WTC11 (cell line): ENCODE results near the gene PKLR. TPM values are rescaled to one million over a fixed set of nuclear protein-coding genes. Genes with fewer than 3 reads are reported as not detected.

Experiments used
- ATAC-seq: fragments of 200-7000 bp; cut with Tn5 transposase; 2 replicates; pipeline ENCODE4 v1.10.0; 2021; ENCODE audit warnings: mild to moderate bottlenecking, moderate library complexity
- CTCF ChIA-PET: fragments of 300-600 bp; sonication (Branson Sonifier 250); formaldehyde crosslinking; loops from one replicate; lab custom pipeline; 2021; ENCODE audit warnings: antibody characterized with exemption; lab: Charles Lee
- POLR2A ChIA-PET: fragments of 350-600 bp; sonication (Branson Sonifier 250); formaldehyde crosslinking; loops from one replicate; lab custom pipeline; 2021; ENCODE audit warnings: antibody characterized with exemption; lab: Charles Lee
- DNase-seq: peaks from one replicate; pipeline ENCODE4 v3.0.0; 2021; ENCODE audit warnings: low spot score
- H3K27ac Mint-ChIP-seq: 2 replicates; pipeline ENCODE4 v1.8.0; 2021; ENCODE audit warnings: mixed read lengths
- H3K27me3 Mint-ChIP-seq: 2 replicates; pipeline ENCODE4 v1.8.0; 2021; ENCODE audit warnings: low read depth, mild to moderate bottlenecking, moderate library complexity, mixed read lengths
- H3K36me3 Mint-ChIP-seq: 2 replicates; pipeline ENCODE4 v1.8.0; 2021; ENCODE audit warnings: mixed read lengths
- H3K4me1 Mint-ChIP-seq: 2 replicates; pipeline ENCODE4 v1.8.0; 2022; ENCODE audit warnings: mixed read lengths
- H3K4me3 Mint-ChIP-seq: 2 replicates; pipeline ENCODE4 v1.8.0; 2021; ENCODE audit warnings: mild to moderate bottlenecking, moderate library complexity, mixed read lengths
- H3K9me3 Mint-ChIP-seq: 2 replicates; pipeline ENCODE4 v1.8.0; 2021; ENCODE audit warnings: mixed read lengths
- ATF1 ChIP-seq: sonication (generic); formaldehyde crosslinking; IDR thresholded peaks from 2 replicates; pipeline ENCODE4 v1.8.1; 2023; ENCODE audit warnings: mild to moderate bottlenecking, moderate library complexity, missing genetic modification reagents
- CREM ChIP-seq: sonication (generic); formaldehyde crosslinking; IDR thresholded peaks from 2 replicates; pipeline ENCODE4 v1.8.1; 2022; ENCODE audit warnings: mild to moderate bottlenecking, missing genetic modification reagents, moderate library complexity
- ELF4 ChIP-seq: sonication (generic); formaldehyde crosslinking; IDR thresholded peaks from 2 replicates; pipeline ENCODE4 v1.8.1; 2022; ENCODE audit warnings: low read depth, mild to moderate bottlenecking, moderate library complexity, missing genetic modification reagents
- FOXJ3 ChIP-seq: sonication (generic); formaldehyde crosslinking; IDR thresholded peaks from 2 replicates; pipeline ENCODE4 v1.9.0; 2021; ENCODE audit warnings: missing genetic modification reagents, mild to moderate bottlenecking, borderline replicate concordance
- FOXK1 ChIP-seq: sonication (generic); formaldehyde crosslinking; IDR thresholded peaks from 2 replicates; pipeline ENCODE4 v1.8.0; 2022; ENCODE audit warnings: mild to moderate bottlenecking, moderate library complexity, missing genetic modification reagents
- FOXP1 ChIP-seq: sonication (generic); formaldehyde crosslinking; IDR thresholded peaks from 2 replicates; pipeline ENCODE4 v1.8.0; 2022; ENCODE audit warnings: missing genetic modification reagents, mild to moderate bottlenecking, moderate library complexity, borderline replicate concordance
- MYBL2 ChIP-seq: sonication (generic); formaldehyde crosslinking; IDR thresholded peaks from 2 replicates; pipeline ENCODE4 v1.8.1; 2023; ENCODE audit warnings: mild to moderate bottlenecking, moderate library complexity, missing genetic modification reagents
- NFYB ChIP-seq: sonication (generic); formaldehyde crosslinking; conservative IDR thresholded peaks from 2 replicates; pipeline ENCODE4 v1.8.0; 2022; ENCODE audit warnings: low read depth, missing genetic modification reagents
- OVOL2 ChIP-seq: fragments of 250-450 bp; sonication (Bioruptor Pico); IDR thresholded peaks from 2 replicates; pipeline ENCODE4 v1.9.0; 2021; ENCODE audit warnings: mild to moderate bottlenecking, borderline replicate concordance
- PRRX2 ChIP-seq: fragments of 250-450 bp; sonication (Bioruptor Pico); IDR thresholded peaks from 2 replicates; pipeline ENCODE4 v1.8.0; 2021; ENCODE audit warnings: mild to moderate bottlenecking
- TCF7 ChIP-seq: sonication (generic); formaldehyde crosslinking; IDR thresholded peaks from 2 replicates; pipeline ENCODE4 v1.8.0; 2022; ENCODE audit warnings: mild to moderate bottlenecking, low read depth, missing genetic modification reagents, moderate library complexity
- TP53 ChIP-seq: sonication (generic); formaldehyde crosslinking; IDR thresholded peaks from 2 replicates; pipeline ENCODE4 v1.8.1; 2023; ENCODE audit warnings: mild to moderate bottlenecking, missing genetic modification reagents
- USF2 ChIP-seq: sonication (generic); formaldehyde crosslinking; IDR thresholded peaks from 2 replicates; pipeline ENCODE4 v1.8.1; 2023; ENCODE audit warnings: mild to moderate bottlenecking, missing genetic modification reagents, moderate library complexity
- ZNF219 ChIP-seq: sonication (generic); formaldehyde crosslinking; IDR thresholded peaks from 2 replicates; pipeline ENCODE4 v1.8.0; 2023; ENCODE audit warnings: missing genetic modification reagents, mild to moderate bottlenecking, borderline replicate concordance
- ZNF317 ChIP-seq: sonication (generic); formaldehyde crosslinking; IDR thresholded peaks from 2 replicates; pipeline ENCODE4 v1.8.1; 2023; ENCODE audit warnings: low read depth, mild to moderate bottlenecking, moderate library complexity, missing genetic modification reagents, borderline replicate concordance
- total RNA-seq: library from RNA; stranded (reverse); gene quantifications from 3 replicates; pipeline ENCODE4 v1.2.3, GENCODE V29; 2021
- TF ChIP-seq, protein P1 (sequence below): fragments of 250-450 bp; sonication (Bioruptor Pico); IDR thresholded peaks from 2 replicates; pipeline ENCODE4 v1.8.0; 2021; ENCODE audit warnings: mild to moderate bottlenecking
- TF ChIP-seq, protein P2 (sequence below): fragments of 250-450 bp; sonication (Bioruptor Pico); IDR thresholded peaks from 2 replicates; pipeline ENCODE4 v1.9.0; 2021; ENCODE audit warnings: moderate library complexity, mild to moderate bottlenecking, inconsistent platforms, borderline replicate concordance
- TF ChIP-seq, protein P3 (sequence below): sonication (generic); formaldehyde crosslinking; IDR thresholded peaks from 2 replicates; pipeline ENCODE4 v1.8.1; 2023; ENCODE audit warnings: mild to moderate bottlenecking, missing genetic modification reagents
- TF ChIP-seq, protein P4 (sequence below): fragments of 250-450 bp; sonication (Bioruptor Pico); IDR thresholded peaks from 2 replicates; pipeline ENCODE4 v2.1.2; 2022; ENCODE audit warnings: mild to moderate bottlenecking, moderate library complexity
- TF ChIP-seq, protein P5 (sequence below): sonication (generic); formaldehyde crosslinking; IDR thresholded peaks from 2 replicates; pipeline ENCODE4 v1.8.1; 2023; ENCODE audit warnings: mild to moderate bottlenecking, missing genetic modification reagents, borderline replicate concordance
- TF ChIP-seq, protein P6 (sequence below): sonication (generic); formaldehyde crosslinking; conservative IDR thresholded peaks from 2 replicates; pipeline ENCODE4 v1.8.1; 2023; ENCODE audit warnings: mild to moderate bottlenecking, low read depth, missing genetic modification reagents, moderate library complexity
- TF ChIP-seq, protein P7 (sequence below): sonication (generic); formaldehyde crosslinking; IDR thresholded peaks from 2 replicates; pipeline ENCODE4 v1.8.1; 2022; ENCODE audit warnings: missing genetic modification reagents, borderline replicate concordance

The PKLR gene
- total RNA-seq, 1 experiment from 2014 or later: 1.5 TPM

- ChIA-PET POLR2A (interaction anchor here (0.8 to 2.5 kb wide), 4 partner anchors 16 to 118 kb away, joined by 4 to 13 read pairs (median 5); partner anchors contain the start of genes CLK2 and FDPS), CTCF (interaction anchor here (0.6 to 9.9 kb wide), 36 partner anchors 7 to 1906 kb away, joined by 3 to 204 read pairs (median 6); partner anchors contain the start of genes CLK2, ENTREP3, FDPS and HCN3)
- Mint-ChIP-seq H3K27me3 (peaks cover 6% of the 10 kb centered on the region), H3K9me3 (no peaks in the 10 kb centered on the region), H3K4me1 (peaks cover 37% of the 10 kb centered on the region), H3K27ac (peak overlapping the region; percentile 65; the same call in 1 of the 2 replicates), H3K36me3 (peaks cover 11% of the 10 kb centered on the region), H3K4me3 (peak overlapping the region; percentile 91)
- DNase-seq (peak; percentile 92), ATAC-seq (peak; percentile 63)
- TF ChIP-seq TCF7 (CRISPR knock-in tag): no peak
- TF ChIP-seq, protein P1, sequence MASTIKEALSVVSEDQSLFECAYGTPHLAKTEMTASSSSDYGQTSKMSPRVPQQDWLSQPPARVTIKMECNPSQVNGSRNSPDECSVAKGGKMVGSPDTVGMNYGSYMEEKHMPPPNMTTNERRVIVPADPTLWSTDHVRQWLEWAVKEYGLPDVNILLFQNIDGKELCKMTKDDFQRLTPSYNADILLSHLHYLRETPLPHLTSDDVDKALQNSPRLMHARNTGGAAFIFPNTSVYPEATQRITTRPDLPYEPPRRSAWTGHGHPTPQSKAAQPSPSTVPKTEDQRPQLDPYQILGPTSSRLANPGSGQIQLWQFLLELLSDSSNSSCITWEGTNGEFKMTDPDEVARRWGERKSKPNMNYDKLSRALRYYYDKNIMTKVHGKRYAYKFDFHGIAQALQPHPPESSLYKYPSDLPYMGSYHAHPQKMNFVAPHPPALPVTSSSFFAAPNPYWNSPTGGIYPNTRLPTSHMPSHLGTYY (CRISPR knock-in tag): no peak
- TF ChIP-seq, protein P2, sequence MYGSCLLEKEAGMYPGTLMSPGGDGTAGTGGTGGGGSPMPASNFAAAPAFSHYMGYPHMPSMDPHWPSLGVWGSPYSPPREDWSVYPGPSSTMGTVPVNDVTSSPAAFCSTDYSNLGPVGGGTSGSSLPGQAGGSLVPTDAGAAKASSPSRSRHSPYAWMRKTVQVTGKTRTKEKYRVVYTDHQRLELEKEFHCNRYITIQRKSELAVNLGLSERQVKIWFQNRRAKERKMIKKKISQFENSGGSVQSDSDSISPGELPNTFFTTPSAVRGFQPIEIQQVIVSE: no peak
- TF ChIP-seq MYBL2 (CRISPR knock-in tag): no peak
- no peak for TF ChIP-seq ZNF219
- peak; percentile 99 for TF ChIP-seq USF2 (CRISPR knock-in tag)
- TF ChIP-seq, protein P3, sequence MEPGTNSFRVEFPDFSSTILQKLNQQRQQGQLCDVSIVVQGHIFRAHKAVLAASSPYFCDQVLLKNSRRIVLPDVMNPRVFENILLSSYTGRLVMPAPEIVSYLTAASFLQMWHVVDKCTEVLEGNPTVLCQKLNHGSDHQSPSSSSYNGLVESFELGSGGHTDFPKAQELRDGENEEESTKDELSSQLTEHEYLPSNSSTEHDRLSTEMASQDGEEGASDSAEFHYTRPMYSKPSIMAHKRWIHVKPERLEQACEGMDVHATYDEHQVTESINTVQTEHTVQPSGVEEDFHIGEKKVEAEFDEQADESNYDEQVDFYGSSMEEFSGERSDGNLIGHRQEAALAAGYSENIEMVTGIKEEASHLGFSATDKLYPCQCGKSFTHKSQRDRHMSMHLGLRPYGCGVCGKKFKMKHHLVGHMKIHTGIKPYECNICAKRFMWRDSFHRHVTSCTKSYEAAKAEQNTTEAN (CRISPR knock-in tag): peak; percentile 57; the same call in 1 of the 2 replicates
- TF ChIP-seq ELF4 (CRISPR knock-in tag): no peak
- no peak for TF ChIP-seq TP53
- TF ChIP-seq OVOL2: no peak
- TF ChIP-seq ATF1 (CRISPR knock-in tag): no peak
- TF ChIP-seq FOXK1 (CRISPR knock-in tag): no peak
- TF ChIP-seq, protein P4, sequence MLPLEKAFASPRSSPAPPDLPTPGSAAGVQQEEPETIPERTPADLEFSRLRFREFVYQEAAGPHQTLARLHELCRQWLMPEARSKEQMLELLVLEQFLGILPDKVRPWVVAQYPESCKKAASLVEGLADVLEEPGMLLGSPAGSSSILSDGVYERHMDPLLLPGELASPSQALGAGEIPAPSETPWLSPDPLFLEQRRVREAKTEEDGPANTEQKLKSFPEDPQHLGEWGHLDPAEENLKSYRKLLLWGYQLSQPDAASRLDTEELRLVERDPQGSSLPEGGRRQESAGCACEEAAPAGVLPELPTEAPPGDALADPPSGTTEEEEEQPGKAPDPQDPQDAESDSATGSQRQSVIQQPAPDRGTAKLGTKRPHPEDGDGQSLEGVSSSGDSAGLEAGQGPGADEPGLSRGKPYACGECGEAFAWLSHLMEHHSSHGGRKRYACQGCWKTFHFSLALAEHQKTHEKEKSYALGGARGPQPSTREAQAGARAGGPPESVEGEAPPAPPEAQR (CRISPR knock-in tag): no peak
- TF ChIP-seq, protein P5, sequence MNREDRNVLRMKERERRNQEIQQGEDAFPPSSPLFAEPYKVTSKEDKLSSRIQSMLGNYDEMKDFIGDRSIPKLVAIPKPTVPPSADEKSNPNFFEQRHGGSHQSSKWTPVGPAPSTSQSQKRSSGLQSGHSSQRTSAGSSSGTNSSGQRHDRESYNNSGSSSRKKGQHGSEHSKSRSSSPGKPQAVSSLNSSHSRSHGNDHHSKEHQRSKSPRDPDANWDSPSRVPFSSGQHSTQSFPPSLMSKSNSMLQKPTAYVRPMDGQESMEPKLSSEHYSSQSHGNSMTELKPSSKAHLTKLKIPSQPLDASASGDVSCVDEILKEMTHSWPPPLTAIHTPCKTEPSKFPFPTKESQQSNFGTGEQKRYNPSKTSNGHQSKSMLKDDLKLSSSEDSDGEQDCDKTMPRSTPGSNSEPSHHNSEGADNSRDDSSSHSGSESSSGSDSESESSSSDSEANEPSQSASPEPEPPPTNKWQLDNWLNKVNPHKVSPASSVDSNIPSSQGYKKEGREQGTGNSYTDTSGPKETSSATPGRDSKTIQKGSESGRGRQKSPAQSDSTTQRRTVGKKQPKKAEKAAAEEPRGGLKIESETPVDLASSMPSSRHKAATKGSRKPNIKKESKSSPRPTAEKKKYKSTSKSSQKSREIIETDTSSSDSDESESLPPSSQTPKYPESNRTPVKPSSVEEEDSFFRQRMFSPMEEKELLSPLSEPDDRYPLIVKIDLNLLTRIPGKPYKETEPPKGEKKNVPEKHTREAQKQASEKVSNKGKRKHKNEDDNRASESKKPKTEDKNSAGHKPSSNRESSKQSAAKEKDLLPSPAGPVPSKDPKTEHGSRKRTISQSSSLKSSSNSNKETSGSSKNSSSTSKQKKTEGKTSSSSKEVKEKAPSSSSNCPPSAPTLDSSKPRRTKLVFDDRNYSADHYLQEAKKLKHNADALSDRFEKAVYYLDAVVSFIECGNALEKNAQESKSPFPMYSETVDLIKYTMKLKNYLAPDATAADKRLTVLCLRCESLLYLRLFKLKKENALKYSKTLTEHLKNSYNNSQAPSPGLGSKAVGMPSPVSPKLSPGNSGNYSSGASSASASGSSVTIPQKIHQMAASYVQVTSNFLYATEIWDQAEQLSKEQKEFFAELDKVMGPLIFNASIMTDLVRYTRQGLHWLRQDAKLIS (CRISPR knock-in tag): no peak
- TF ChIP-seq PRRX2 (CRISPR knock-in tag): no peak
- no peak for TF ChIP-seq FOXJ3 (CRISPR knock-in tag)
- TF ChIP-seq, protein P6, sequence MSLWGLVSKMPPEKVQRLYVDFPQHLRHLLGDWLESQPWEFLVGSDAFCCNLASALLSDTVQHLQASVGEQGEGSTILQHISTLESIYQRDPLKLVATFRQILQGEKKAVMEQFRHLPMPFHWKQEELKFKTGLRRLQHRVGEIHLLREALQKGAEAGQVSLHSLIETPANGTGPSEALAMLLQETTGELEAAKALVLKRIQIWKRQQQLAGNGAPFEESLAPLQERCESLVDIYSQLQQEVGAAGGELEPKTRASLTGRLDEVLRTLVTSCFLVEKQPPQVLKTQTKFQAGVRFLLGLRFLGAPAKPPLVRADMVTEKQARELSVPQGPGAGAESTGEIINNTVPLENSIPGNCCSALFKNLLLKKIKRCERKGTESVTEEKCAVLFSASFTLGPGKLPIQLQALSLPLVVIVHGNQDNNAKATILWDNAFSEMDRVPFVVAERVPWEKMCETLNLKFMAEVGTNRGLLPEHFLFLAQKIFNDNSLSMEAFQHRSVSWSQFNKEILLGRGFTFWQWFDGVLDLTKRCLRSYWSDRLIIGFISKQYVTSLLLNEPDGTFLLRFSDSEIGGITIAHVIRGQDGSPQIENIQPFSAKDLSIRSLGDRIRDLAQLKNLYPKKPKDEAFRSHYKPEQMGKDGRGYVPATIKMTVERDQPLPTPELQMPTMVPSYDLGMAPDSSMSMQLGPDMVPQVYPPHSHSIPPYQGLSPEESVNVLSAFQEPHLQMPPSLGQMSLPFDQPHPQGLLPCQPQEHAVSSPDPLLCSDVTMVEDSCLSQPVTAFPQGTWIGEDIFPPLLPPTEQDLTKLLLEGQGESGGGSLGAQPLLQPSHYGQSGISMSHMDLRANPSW (CRISPR knock-in tag): no peak
- TF ChIP-seq, protein P7, sequence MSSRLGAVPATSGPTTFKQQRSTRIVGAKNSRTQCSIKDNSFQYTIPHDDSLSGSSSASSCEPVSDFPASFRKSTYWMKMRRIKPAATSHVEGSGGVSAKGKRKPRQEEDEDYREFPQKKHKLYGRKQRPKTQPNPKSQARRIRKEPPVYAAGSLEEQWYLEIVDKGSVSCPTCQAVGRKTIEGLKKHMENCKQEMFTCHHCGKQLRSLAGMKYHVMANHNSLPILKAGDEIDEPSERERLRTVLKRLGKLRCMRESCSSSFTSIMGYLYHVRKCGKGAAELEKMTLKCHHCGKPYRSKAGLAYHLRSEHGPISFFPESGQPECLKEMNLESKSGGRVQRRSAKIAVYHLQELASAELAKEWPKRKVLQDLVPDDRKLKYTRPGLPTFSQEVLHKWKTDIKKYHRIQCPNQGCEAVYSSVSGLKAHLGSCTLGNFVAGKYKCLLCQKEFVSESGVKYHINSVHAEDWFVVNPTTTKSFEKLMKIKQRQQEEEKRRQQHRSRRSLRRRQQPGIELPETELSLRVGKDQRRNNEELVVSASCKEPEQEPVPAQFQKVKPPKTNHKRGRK (CRISPR knock-in tag): no peak
- peak; percentile 17; the same call in 1 of the 2 replicates for TF ChIP-seq FOXP1
- no peak for TF ChIP-seq ZNF317 (CRISPR knock-in tag)
- no peak; the same call in 1 of the 2 replicates for TF ChIP-seq CREM (CRISPR knock-in tag)
- peak; percentile 77 for TF ChIP-seq NFYB (CRISPR knock-in tag)
These were observed 22.9 kb upstream of the PKLR start for GRCh38 chr1:155324037-155324716.
